LNCaP clone FGC (cell line): Measurements from ENCODE around the gene SYNJ2.

Experiments
- DNase-seq: peaks from one replicate; pipeline ENCODE4 v3.0.0-alpha.2; 2011; ENCODE audit warnings: low read depth
- H3K4me3 ChIP-seq: 2 replicates; pipeline ENCODE4 v1.5.1; 2011; ENCODE audit warnings: mild to moderate bottlenecking, low read depth, low read length, control low read depth
- CTCF ChIP-seq: IDR thresholded peaks from 2 replicates; pipeline ENCODE4 v1.5.1; 2012; ENCODE audit warnings: mild to moderate bottlenecking; ENCODE audit not compliant: control insufficient read depth, insufficient read depth; ENCODE audit errors: extremely low read depth

The SYNJ2 gene

DNA sequence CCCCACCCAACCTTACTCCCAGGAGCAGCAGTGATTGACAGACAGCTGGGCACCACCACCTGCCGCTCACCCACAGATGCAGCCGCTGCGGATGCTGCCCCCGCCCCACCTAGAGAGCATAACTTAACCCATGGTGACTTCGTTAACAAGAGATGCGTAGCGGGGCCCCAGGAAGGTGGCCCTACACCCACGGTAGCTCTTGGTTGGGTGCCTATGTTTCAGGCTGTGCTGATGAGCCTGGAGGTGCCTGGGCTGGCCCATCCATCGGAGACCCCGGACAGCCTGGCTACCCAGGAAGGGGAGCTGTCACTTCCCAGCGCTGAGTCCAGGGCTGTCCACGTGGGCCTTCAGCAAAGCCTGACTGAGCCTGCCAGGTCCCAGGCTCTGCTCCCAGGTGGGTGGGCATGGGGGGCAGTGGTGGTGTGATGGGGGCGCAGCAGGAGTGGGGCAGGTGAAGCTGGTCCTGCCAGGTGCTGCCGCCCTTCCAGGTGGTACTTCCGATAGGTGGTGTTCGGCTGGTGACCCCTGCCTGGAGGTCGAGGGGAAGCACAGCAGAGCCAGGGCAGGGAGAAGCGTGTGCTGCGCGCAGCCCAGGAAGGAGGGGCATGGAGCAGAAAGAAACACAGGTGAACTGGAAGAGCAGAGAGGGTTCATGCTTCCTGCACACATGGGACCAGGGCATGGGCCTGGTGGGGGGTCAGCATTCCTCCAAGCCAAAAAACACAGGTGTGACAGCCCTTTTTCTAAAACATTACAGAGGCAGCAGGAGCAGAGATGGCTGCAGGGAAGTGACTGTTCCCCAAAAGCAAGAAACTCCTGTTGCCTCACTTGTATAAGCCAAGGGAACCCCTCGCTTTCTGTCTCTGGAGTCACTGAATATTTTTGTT is 56.9 kb downstream of the SYNJ2 start:
- TF ChIP-seq CTCF, result no peak
- no peak for DNase-seq
- no peak overlapping the region for H3K4me3 ChIP-seq

DNA sequence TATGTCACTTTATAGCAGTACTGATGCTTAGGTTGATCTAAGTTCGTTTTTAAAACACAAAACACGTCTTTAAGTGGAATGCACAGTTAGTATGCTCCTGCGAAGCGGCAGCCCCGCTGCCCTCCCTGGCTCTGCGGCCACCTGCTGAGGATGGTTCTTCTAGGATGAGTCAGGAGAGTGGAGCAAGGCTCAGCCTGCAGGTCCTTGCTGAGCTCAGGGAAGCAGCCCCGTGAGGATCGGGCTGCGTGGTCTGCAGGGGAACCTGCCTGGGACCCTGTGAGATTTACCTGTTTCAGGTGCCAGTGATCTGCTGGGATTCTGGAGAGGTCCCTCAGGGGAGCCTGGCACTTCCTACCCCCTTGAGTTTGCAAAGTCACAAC is 57.5 kb downstream of the SYNJ2 start:
- H3K4me3 ChIP-seq, result no peak overlapping the region
- TF ChIP-seq CTCF, result no peak
- no peak for DNase-seq

DNA sequence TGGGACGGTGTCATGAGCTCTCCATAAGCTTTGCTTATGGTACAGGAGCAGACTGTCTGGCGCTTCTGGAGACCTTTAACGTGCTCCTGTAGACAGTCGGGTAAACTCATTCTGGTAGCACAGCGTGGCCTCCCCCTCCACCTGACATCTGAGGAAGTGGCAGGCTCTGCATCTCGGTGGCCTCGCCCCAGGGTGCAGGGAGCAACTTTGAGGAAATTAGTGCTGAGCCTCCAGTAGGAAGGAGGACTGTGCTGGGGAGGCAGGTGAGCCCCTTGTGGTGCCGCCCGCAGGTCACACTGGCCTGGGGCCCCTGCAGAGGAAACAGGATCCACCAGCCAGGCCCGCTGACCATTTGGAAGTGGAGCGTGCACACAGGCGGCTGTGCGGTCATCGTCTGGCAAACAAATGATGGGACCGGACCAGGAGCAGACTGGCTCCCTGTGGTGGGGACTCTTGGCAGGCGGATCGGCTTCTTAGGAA is 57.9 kb downstream of the SYNJ2 start:
- H3K4me3 ChIP-seq, result no peak overlapping the region
- DNase-seq, result no peak
- no peak for TF ChIP-seq CTCF

- no peak for TF ChIP-seq CTCF
- peak; percentile 46 for DNase-seq
- no peak overlapping the region for H3K4me3 ChIP-seq
Measured at GRCh38 chr6:158040051-158040803, 58.6 kb downstream of the SYNJ2 start.

DNA sequence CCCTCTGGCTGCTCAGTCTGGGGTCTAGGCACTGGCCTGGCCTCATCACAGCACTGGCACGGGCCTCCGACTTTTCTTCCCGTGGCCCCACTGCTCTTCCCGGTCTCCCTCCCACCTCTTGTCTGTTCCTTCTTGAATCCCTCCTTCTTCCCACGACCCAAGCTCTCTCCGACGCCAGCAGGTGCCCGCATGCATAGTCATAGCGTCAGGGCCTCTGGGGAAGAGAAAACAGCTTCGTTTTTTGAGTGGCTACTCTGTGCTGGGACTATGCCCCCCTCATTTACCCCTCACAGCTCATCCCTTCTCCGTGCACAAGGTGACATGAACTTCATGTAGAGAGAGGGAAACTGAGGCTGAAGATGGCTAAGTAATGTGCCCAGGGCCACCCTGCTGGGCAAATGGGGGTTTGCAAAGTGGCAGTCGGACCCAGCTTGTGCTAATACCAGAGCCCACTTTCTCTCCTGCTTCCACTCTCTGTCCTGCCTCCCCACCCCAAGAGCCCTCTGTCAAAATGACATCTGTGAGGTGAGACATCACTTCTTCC is 59.2 kb downstream of the SYNJ2 start:
- no peak for DNase-seq
- no peak for TF ChIP-seq CTCF
- no peak overlapping the region for H3K4me3 ChIP-seq

GRCh38 chr6:158041370-158041769 is 59.7 kb downstream of the SYNJ2 start:
- H3K4me3 ChIP-seq, result no peak overlapping the region
- TF ChIP-seq CTCF, result no peak
- DNase-seq, result no peak
